BE2C (cell line): ENCODE results near the gene RSU1.

Experiments
- DNase-seq: peaks from one replicate; pipeline ENCODE4 v3.0.0-alpha.2; 2020
- H3K27me3 ChIP-seq: fragments of 250-450 bp; sonication (Bioruptor Pico); 2 replicates; pipeline ENCODE4 v1.5.1; 2020; ENCODE audit warnings: mild to moderate bottlenecking
- H3K36me3 ChIP-seq: fragments of 250-450 bp; sonication (Bioruptor Pico); 2 replicates; pipeline ENCODE4 v1.5.1; 2020; ENCODE audit warnings: mild to moderate bottlenecking
- H3K4me1 ChIP-seq: fragments of 250-450 bp; sonication (Bioruptor Pico); 2 replicates; pipeline ENCODE4 v1.5.1; 2020
- H3K4me3 ChIP-seq: 2 replicates; pipeline ENCODE4 v1.5.1; 2011; ENCODE audit warnings: low read depth, low read length
- H3K9me3 ChIP-seq: fragments of 250-450 bp; sonication (Bioruptor Pico); 2 replicates; pipeline ENCODE4 v1.5.1; 2020
- CTCF ChIP-seq: IDR thresholded peaks from 2 replicates; pipeline ENCODE4 v1.5.1; 2012; ENCODE audit warnings: mild to moderate bottlenecking, low read depth, low read length

The RSU1 gene

GRCh38 chr10:16581202-16581601 is 236.0 kb downstream of the RSU1 start:
- Histone ChIP-seq H3K36me3 (no peaks in the 10 kb centered on the region), H3K4me3 (no peak overlapping the region), H3K4me1 (no peaks in the 10 kb centered on the region), H3K27me3 (no peaks in the 10 kb centered on the region), H3K9me3 (no peaks in the 10 kb centered on the region)
- TF ChIP-seq CTCF = no peak
- no peak for DNase-seq

GRCh38 chr10:16570731-16571130 is 246.5 kb downstream of the RSU1 start:
- H3K4me3 ChIP-seq = no peak overlapping the region
- H3K36me3 ChIP-seq = no peaks in the 10 kb centered on the region
- no peak for DNase-seq
- H3K9me3 ChIP-seq = no peaks in the 10 kb centered on the region
- H3K4me1 ChIP-seq = no peaks in the 10 kb centered on the region
- no peak for TF ChIP-seq CTCF
- H3K27me3 ChIP-seq = no peaks in the 10 kb centered on the region

GRCh38 chr10:16566202-16566805 is 250.9 kb downstream of the RSU1 start:
- H3K36me3 ChIP-seq = no peaks in the 10 kb centered on the region
- DNase-seq = no peak
- H3K27me3 ChIP-seq = no peaks in the 10 kb centered on the region
- no peak for TF ChIP-seq CTCF
- no peaks in the 10 kb centered on the region for H3K4me1 ChIP-seq
- H3K9me3 ChIP-seq = no peaks in the 10 kb centered on the region
- no peak overlapping the region for H3K4me3 ChIP-seq

- DNase-seq = no peak
- no peak overlapping the region for H3K4me3 ChIP-seq
Measured at GRCh38 chr10:16565604-16566003, 251.6 kb downstream of the RSU1 start.

GRCh38 chr10:16562891-16563290 is 254.3 kb downstream of the RSU1 start:
- Histone ChIP-seq H3K36me3 (no peaks in the 10 kb centered on the region), H3K9me3 (no peaks in the 10 kb centered on the region), H3K27me3 (no peaks in the 10 kb centered on the region), H3K4me3 (no peak overlapping the region), H3K4me1 (no peaks in the 10 kb centered on the region; the same call in 1 of the 2 replicates)
- TF ChIP-seq CTCF = no peak
- no peak for DNase-seq

More at GRCh38 chr10:16565604-16566003, 251.6 kb downstream of the RSU1 start:
- Histone ChIP-seq H3K9me3 (no peaks in the 10 kb centered on the region), H3K36me3 (no peaks in the 10 kb centered on the region), H3K4me1 (no peaks in the 10 kb centered on the region), H3K27me3 (no peaks in the 10 kb centered on the region)
- no peak for TF ChIP-seq CTCF

GRCh38 chr10:16559236-16559773 is 257.9 kb downstream of the RSU1 start:
- Histone ChIP-seq H3K27me3 (no peaks in the 10 kb centered on the region), H3K9me3 (no peaks in the 10 kb centered on the region), H3K4me3 (no peak overlapping the region), H3K36me3 (no peaks in the 10 kb centered on the region), H3K4me1 (no peaks in the 10 kb centered on the region; the same call in 1 of the 2 replicates)
- TF ChIP-seq CTCF = no peak
- peak; percentile 28 for DNase-seq
